ENCODE data around the gene ZNF529.
A peak's percentile ranks its signal among the peaks of the same experiment; 100 is the strongest.
"Not testable (repeated sequence)": the region's sequence is repeated elsewhere in the genome, so short reads cannot be mapped to it uniquely, and the experiment has no call there.

The ZNF529 gene

GRCh38 chr19:36573020-36573894 lies at the start of gene ZNF529:
Gene ZNF529, minus strand, starts transcription at chr19:36573292. Its CDS starts 946 bp downstream, at chr19:36572346.
- peak; percentile 69 for DNase-seq

- DNase-seq: no peak
These were observed 32.9 kb upstream of the ZNF529 start for GRCh38 chr19:36605877-36606478.

- DNase-seq: peak; percentile 91
These were observed 32.2 kb upstream of the ZNF529 start, which contains the start of gene ZNF382 for GRCh38 chr19:36605101-36605876. Gene ZNF382, plus strand, starts transcription at chr19:36605313. Its CDS starts 4,602 bp downstream, at chr19:36609915.

- DNase-seq: peak; percentile 85
These were observed 31.6 kb upstream of the ZNF529 start for GRCh38 chr19:36604656-36605100.

GRCh38 chr19:36602681-36603080 lies 29.6 kb upstream of the ZNF529 start:
- DNase-seq: not testable (repeated sequence)

- DNase-seq: no peak
These were observed 6.2 kb upstream of the ZNF529 start for GRCh38 chr19:36579255-36579654.

- DNase-seq: no peak
These were observed 4.3 kb upstream of the ZNF529 start for GRCh38 chr19:36577271-36577996.

GRCh38 chr19:36574741-36575140 lies 1.6 kb upstream of the ZNF529 start:
- no peak for DNase-seq

- no peak for DNase-seq
These were observed 1.0 kb upstream of the ZNF529 start for GRCh38 chr19:36573895-36574720.

- no peak for DNase-seq
These were observed 486 bp downstream of the ZNF529 start for GRCh38 chr19:36572593-36573019.

GRCh38 chr19:36564391-36564790 lies 8.7 kb downstream of the ZNF529 start:
- DNase-seq: no peak

- no peak for DNase-seq
These were observed 25.9 kb downstream of the ZNF529 start for GRCh38 chr19:36547001-36547732.

GRCh38 chr19:36528921-36529518 lies 44.1 kb downstream of the ZNF529 start:
- DNase-seq: peak; percentile 12

GRCh38 chr19:36528194-36528920 lies 44.7 kb downstream of the ZNF529 start, which contains the start of gene ZNF260:
Gene ZNF260, minus strand, starts transcription at chr19:36528271. Its CDS starts 13,033 bp downstream, at chr19:36515238.
- peak; percentile 94 for DNase-seq

- DNase-seq: no peak
These were observed 45.3 kb downstream of the ZNF529 start for GRCh38 chr19:36527873-36528193.

- no peak for DNase-seq
These were observed 45.8 kb downstream of the ZNF529 start for GRCh38 chr19:36527341-36527740.

- no peak for DNase-seq
These were observed 46.5 kb downstream of the ZNF529 start for GRCh38 chr19:36526581-36526980.

- no peak for DNase-seq
These were observed 48.5 kb downstream of the ZNF529 start for GRCh38 chr19:36524617-36525016.

GRCh38 chr19:36514012-36514612 lies 59.0 kb downstream of the ZNF529 start:
- no peak for DNase-seq

All from stimulated activated CD4-positive, alpha-beta T cell treated with anti-CD3 and anti-CD28 coated beads, Interleukin-12 subunit alpha, Interleukin-12 subunit beta, amount 100 ng/mL, for 4 hours (primary cell).